B cell (primary cell): Measurements from ENCODE around the gene KISS1R. TPM values are rescaled to one million over a fixed set of nuclear protein-coding genes. Genes with fewer than 3 reads are reported as not detected.

Experiments
- ATAC-seq: fragments of 200-7000 bp; cut with Tn5 transposase; one replicate; pipeline ENCODE4 v1.10.0; 2021; ENCODE audit warnings: low read depth, mild to moderate bottlenecking, moderate number of reproducible peaks, moderate library complexity
- CTCF ChIA-PET: fragments of 350-600 bp; sonication (Branson Sonifier 250); formaldehyde crosslinking; loops from one replicate; lab custom pipeline; 2021; ENCODE audit warnings: antibody characterized with exemption, inconsistent platforms; lab: Charles Lee
- POLR2A ChIA-PET: fragments of 350-600 bp; sonication (Branson Sonifier 250); formaldehyde crosslinking; loops from one replicate; lab custom pipeline; 2021; ENCODE audit warnings: antibody characterized with exemption; lab: Charles Lee
- DNase-seq: peaks from one replicate; pipeline ENCODE4 v3.0.0; 2013
- H2AFZ ChIP-seq: 2 replicates; pipeline ENCODE4 v1.6.1; 2012; ENCODE audit warnings: mild to moderate bottlenecking, low read depth, low read length; ENCODE audit not compliant: insufficient read depth, poor library complexity, severe bottlenecking
- H3K27ac ChIP-seq, 2 donors: 1 replicate in 1 of 2; 2 replicates in 1 of 2; pipeline ENCODE4 v1.5.1; 2012 to 2013; ENCODE audit warnings: low read length in 2 of 2, mild to moderate bottlenecking in 2 of 2, moderate library complexity in 1 of 2
- H3K27me3 ChIP-seq, 4 experiments: fragments of 200-600 bp in 1 of 4; sonication (generic) in 1 of 4; replicated peaks in 1 of 4; 1 replicate in 2 of 4; 2 replicates in 2 of 4; pipeline versions ENCODE4 v1.6.1 to v1.7.0; 2013 to 2016; ENCODE audit warnings: low read length in 3 of 4, mild to moderate bottlenecking in 2 of 4, mixed read lengths in 1 of 4, moderate library complexity in 1 of 4; ENCODE audit not compliant: insufficient read depth in 4 of 4, control insufficient read depth in 3 of 4; ENCODE audit errors: control extremely low read depth in 1 of 4
- H3K36me3 ChIP-seq, 2 experiments: replicated peaks in 1 of 2; 1 replicate in 1 of 2; 2 replicates in 1 of 2; pipeline versions ENCODE4 v1.6.1 to v1.7.1; 2013; ENCODE audit warnings: low read length in 1 of 2; ENCODE audit not compliant: insufficient read depth in 2 of 2, control insufficient read depth in 1 of 2; ENCODE audit errors: control extremely low read depth in 1 of 2, extremely low read depth in 1 of 2
- H3K4me1 ChIP-seq, 2 donors: fragments of 200-600 bp in 1 of 2; sonication (generic) in 1 of 2; 1 replicate in 1 of 2; 2 replicates in 1 of 2; pipeline versions ENCODE4 v1.5.1 to v1.6.1; 2013 to 2017; ENCODE audit warnings: low read length in 2 of 2; ENCODE audit not compliant: control insufficient read depth in 2 of 2, insufficient read depth in 2 of 2
- H3K4me2 ChIP-seq: replicated peaks from 2 replicates; pipeline ENCODE3; 2012; ENCODE audit warnings: mild to moderate bottlenecking, low read depth, low read length; ENCODE audit not compliant: poor library complexity, severe bottlenecking
- H3K4me3 ChIP-seq, 5 experiments: fragments of 200-600 bp in 1 of 5; sonication (generic) in 1 of 5; 1 replicate in 3 of 5; 2 replicates in 2 of 5; pipeline versions ENCODE4 v1.5.1 to v1.7.0; 2011 to 2016; ENCODE audit warnings: low read length in 4 of 5, mild to moderate bottlenecking in 4 of 5, low read depth in 2 of 5, control low read depth in 1 of 5, moderate library complexity in 1 of 5; ENCODE audit not compliant: insufficient read depth in 1 of 5; ENCODE audit errors: control extremely low read depth in 1 of 5, extremely low read depth in 1 of 5
- H3K79me2 ChIP-seq: fragments of 200-600 bp; sonication (generic); one replicate; pipeline ENCODE4 v1.6.0; 2016; ENCODE audit warnings: low read length; ENCODE audit not compliant: control insufficient read depth, insufficient read depth
- H3K9ac ChIP-seq: fragments of 200-600 bp; sonication (generic); 2 replicates; pipeline ENCODE4 v1.6.1; 2017; ENCODE audit warnings: mild to moderate bottlenecking, low read length, moderate library complexity
- H3K9me3 ChIP-seq, 3 donors: one replicate each; pipeline versions ENCODE4 v1.6.1 to v1.7.1; 2013; ENCODE audit warnings: low read length in 2 of 3; ENCODE audit not compliant: control insufficient read depth in 2 of 3, insufficient read depth in 1 of 3; ENCODE audit errors: control extremely low read depth in 1 of 3
- H4K20me1 ChIP-seq: 2 replicates; pipeline ENCODE4 v1.6.0; 2012; ENCODE audit warnings: mild to moderate bottlenecking, low read length; ENCODE audit not compliant: insufficient read depth, control insufficient read depth, poor library complexity, severe bottlenecking
- H3K27ac Mint-ChIP-seq: one replicate; pipeline ENCODE4 v1.8.0; 2021; ENCODE audit warnings: mixed read lengths
- H3K27me3 Mint-ChIP-seq: one replicate; pipeline ENCODE4 v1.8.0; 2021; ENCODE audit warnings: mixed read lengths
- H3K4me1 Mint-ChIP-seq: one replicate; pipeline ENCODE4 v1.8.0; 2021; ENCODE audit warnings: mixed read lengths
- H3K4me3 Mint-ChIP-seq: one replicate; pipeline ENCODE4 v1.8.0; 2021; ENCODE audit warnings: mixed read lengths
- H3K9me3 Mint-ChIP-seq: one replicate; pipeline ENCODE4 v1.8.0; 2022; ENCODE audit warnings: mixed read lengths; ENCODE audit not compliant: insufficient read depth
- CTCF ChIP-seq: fragments of 200-600 bp; IDR thresholded peaks from one replicate; pipeline ENCODE4 v1.8.0; 2022; ENCODE audit warnings: antibody characterized with exemption, mild to moderate bottlenecking
- EZH2 ChIP-seq: IDR thresholded peaks from 2 replicates; pipeline ENCODE4 v1.6.1; 2012; ENCODE audit warnings: borderline replicate concordance, low read depth, mild to moderate bottlenecking, moderate library complexity, low read length; ENCODE audit not compliant: insufficient read depth, poor library complexity, severe bottlenecking
- WGBS: methylation state at CpG from one replicate; pipeline ENCODE4 v1.1.5; 2013; ENCODE audit warnings: missing lambda C conversion rate; ENCODE audit not compliant: insufficient coverage; 5-methylcytosine and 5-hydroxymethylcytosine counted together
- intact Hi-C: fragments of 100-400 bp; cut with micrococcal nuclease; formaldehyde crosslinking; loops from one replicate; pipeline ENCODE4 v1.10.0; 2022
- polyA plus RNA-seq: library from polyadenylated mRNA; depleted of rRNA; stranded (reverse); fragments of >200 nt; gene quantifications from 2 replicates; pipeline ENCODE4 v1.2.3, GENCODE V29; 2012
- total RNA-seq, 2 donors: library from RNA; stranded (reverse); fragments of 120-200 nt in 1 of 2; gene quantifications; 1 replicate in 1 of 2; 2 replicates in 1 of 2; pipeline versions ENCODE4 v1.2.3 to v1.2.4, GENCODE V29; 2013 to 2022

The KISS1R gene
- total and polyA plus RNA-seq, 2 donors (not counting 1 experiment from before 2014, with no cell fraction given): 0.79 to 1.3 TPM

- Mint-ChIP-seq H3K9me3 (peaks cover 2% of the 10 kb centered on the region), H3K4me3 (no peak overlapping the region), H3K27me3 (no peaks in the 10 kb centered on the region), H3K27ac (peak overlapping the region; percentile 61), H3K4me1 (peaks cover 38% of the 10 kb centered on the region)
- CTCF ChIA-PET: no interaction called here
- DNase-seq: peak; percentile 46
- H3K9ac ChIP-seq: no peak overlapping the region
- POLR2A ChIA-PET: interaction anchor here (0.6 kb wide), 1 partner anchor 53 kb away, joined by 6 read pairs; no protein-coding TSS in a partner anchor
- TF ChIP-seq EZH2: no peak
- no peak for TF ChIP-seq CTCF
- no peak overlapping the region for H2AFZ ChIP-seq
- ATAC-seq: peak; percentile 50
- H3K79me2 ChIP-seq: peaks cover 45% of the 10 kb centered on the region
- peak overlapping the region in 1 of 2 donors; percentile 23 for H3K27ac ChIP-seq
- peaks cover 0 to 12% (median 3%) of the 10 kb centered on the region in 3 donors for H3K9me3 ChIP-seq
- no peak overlapping the region for H3K4me3 ChIP-seq
- H3K4me2 ChIP-seq: peak overlapping the region; percentile 49
- intact Hi-C loops: no loop called here
- peaks cover 29% of the 10 kb centered on the region for H4K20me1 ChIP-seq
- peaks cover 24 to 56% of the 10 kb centered on the region in 2 donors for H3K4me1 ChIP-seq
- peaks cover 2 to 3% of the 10 kb centered on the region in 2 experiments for H3K36me3 ChIP-seq
- no peaks in the 10 kb centered on the region for H3K27me3 ChIP-seq
- 40% methylated on average over 30 of the region's 31 CpGs for WGBS
These were observed 17.8 kb downstream of the KISS1R start for GRCh38 chr19:934865-935479.

- ChIA-PET CTCF (interaction anchor here (0.7 to 1.6 kb wide), 3 partner anchors 8 to 43 kb away, joined by 3 to 4 read pairs (median 3); no protein-coding TSS in a partner anchor), POLR2A (interaction anchor here (0.6 kb wide), 1 partner anchor 14 kb away, joined by 5 read pairs; no protein-coding TSS in a partner anchor)
- Histone ChIP-seq H3K27me3 (no peaks in the 10 kb centered on the region), H3K9me3 (peaks cover 0 to 12% (median 3%) of the 10 kb centered on the region in 3 donors), H2AFZ (no peak overlapping the region), H3K4me3 (no peak overlapping the region), H3K79me2 (peaks cover 52% of the 10 kb centered on the region), H3K27ac (no peak overlapping the region), H3K4me1 (peaks cover 31 to 63% of the 10 kb centered on the region in 2 donors), H3K36me3 (peaks cover 2 to 3% of the 10 kb centered on the region in 2 experiments), H3K9ac (no peak overlapping the region), H4K20me1 (peaks cover 33% of the 10 kb centered on the region), H3K4me2 (no peak overlapping the region)
- TF ChIP-seq CTCF: no peak
- TF ChIP-seq EZH2: no peak
- H3K27me3 Mint-ChIP-seq: no peaks in the 10 kb centered on the region
- 99% methylated on average over 8 of the region's 10 CpGs for WGBS
- no peak overlapping the region for H3K27ac Mint-ChIP-seq
- peaks cover 45% of the 10 kb centered on the region for H3K4me1 Mint-ChIP-seq
- H3K4me3 Mint-ChIP-seq: no peak overlapping the region
- H3K9me3 Mint-ChIP-seq: peaks cover 2% of the 10 kb centered on the region
- intact Hi-C loops: no loop called here
- ATAC-seq (no peak), DNase-seq (no peak)
These were observed 19.0 kb downstream of the KISS1R start for GRCh38 chr19:936175-936546.
